CD4-positive, alpha-beta memory T cell (primary cell): Measurements from ENCODE around the gene CROCC. TPM values are rescaled to one million over a fixed set of nuclear protein-coding genes. Genes with fewer than 3 reads are reported as not detected.
A peak's percentile ranks its signal among the peaks of the same experiment; 100 is the strongest.

Source experiments
- CTCF ChIA-PET: fragments of 350-600 bp; sonication (Branson Sonifier 250); formaldehyde crosslinking; loops from one replicate; lab custom pipeline; 2021; ENCODE audit warnings: inconsistent platforms; ENCODE audit not compliant: partially characterized antibody; lab: Charles Lee
- POLR2A ChIA-PET: fragments of 350-600 bp; sonication (Branson Sonifier 250); formaldehyde crosslinking; loops from one replicate; lab custom pipeline; 2021; ENCODE audit not compliant: partially characterized antibody; lab: Charles Lee
- DNase-seq, 5 donors: peaks; one replicate each; pipeline versions ENCODE4 v3.0.0 to v3.0.0-alpha.2; 2020 to 2022; ENCODE audit warnings: mixed read lengths in 1 of 5
- H3K27ac ChIP-seq: one replicate; pipeline ENCODE4 v1.7.0; 2013; ENCODE audit warnings: low read depth, low read length
- H3K27me3 ChIP-seq: 2 replicates; pipeline ENCODE4 v1.7.0; 2013; ENCODE audit warnings: mild to moderate bottlenecking, low read length, moderate library complexity; ENCODE audit not compliant: insufficient read depth
- H3K36me3 ChIP-seq: 2 replicates; pipeline ENCODE4 v1.7.0; 2013; ENCODE audit warnings: mild to moderate bottlenecking, low read length, moderate library complexity; ENCODE audit not compliant: insufficient read depth
- H3K4me1 ChIP-seq: 2 replicates; pipeline ENCODE4 v1.7.0; 2013; ENCODE audit warnings: mild to moderate bottlenecking, low read length, moderate library complexity; ENCODE audit not compliant: insufficient read depth
- H3K4me3 ChIP-seq, 2 donors: one replicate each; pipeline ENCODE4 v1.7.0; 2013; ENCODE audit warnings: low read length in 2 of 2, mild to moderate bottlenecking in 1 of 2
- H3K9me3 ChIP-seq, 2 donors: one replicate each; pipeline ENCODE4 v1.7.0; 2013; ENCODE audit warnings: low read length in 2 of 2, control low read depth in 1 of 2; ENCODE audit not compliant: control insufficient read depth in 1 of 2
- H3K27ac Mint-ChIP-seq, 7 donors: one replicate each; pipeline ENCODE4 v1.8.0; 2020 to 2021; ENCODE audit warnings: mixed read lengths in 7 of 7, mild to moderate bottlenecking in 6 of 7, inconsistent platforms in 3 of 7, moderate library complexity in 3 of 7
- H3K27me3 Mint-ChIP-seq, 2 donors: one replicate each; pipeline ENCODE4 v1.8.0; 2020 to 2021; ENCODE audit warnings: mixed read lengths in 2 of 2
- H3K36me3 Mint-ChIP-seq, 2 donors: one replicate each; pipeline ENCODE4 v1.8.0; 2020 to 2021; ENCODE audit warnings: mixed read lengths in 2 of 2, inconsistent platforms in 1 of 2, mild to moderate bottlenecking in 1 of 2
- H3K4me1 Mint-ChIP-seq, 4 donors: one replicate each; pipeline ENCODE4 v1.8.0; 2020 to 2021; ENCODE audit warnings: mixed read lengths in 4 of 4, mild to moderate bottlenecking in 1 of 4
- H3K4me3 Mint-ChIP-seq, 8 donors: one replicate each; pipeline ENCODE4 v1.8.0; 2020 to 2021; ENCODE audit warnings: mixed read lengths in 8 of 8, mild to moderate bottlenecking in 7 of 8, moderate library complexity in 6 of 8, inconsistent platforms in 3 of 8
- H3K9me3 Mint-ChIP-seq, 8 donors: one replicate each; pipeline ENCODE4 v1.8.0; 2020 to 2021; ENCODE audit warnings: mixed read lengths in 8 of 8, mild to moderate bottlenecking in 5 of 8, inconsistent platforms in 3 of 8, moderate library complexity in 1 of 8
- intact Hi-C: fragments of 100-400 bp; cut with micrococcal nuclease; formaldehyde crosslinking; loops from one replicate; pipeline ENCODE4 v1.15.1; 2023
- polyA plus RNA-seq, 2 donors: library from polyadenylated mRNA; unstranded; fragments of 300-500 nt; fragmentation: Illumina TruSeq; gene quantifications; one replicate each; pipeline ENCODE4 v1.2.3, GENCODE V29; 2021
- total RNA-seq, 2 experiments: library from RNA; stranded (reverse); gene quantifications; one replicate each; pipeline ENCODE4 v1.2.3, GENCODE V29; 2021

The CROCC gene
- total and polyA plus RNA-seq, 4 experiments from 2014 or later, result 0.77 to 91.7 (median 46.7) TPM

GRCh38 chr1:17004466-17005364, 83.0 kb downstream of the CROCC start:
- peaks cover 1 to 4% (median 3%) of the 10 kb centered on the region in 4 donors for H3K4me1 Mint-ChIP-seq
- H3K36me3 Mint-ChIP-seq, result peaks cover 19 to 34% of the 10 kb centered on the region in 2 donors
- Histone ChIP-seq H3K4me3 (no peak overlapping the region), H3K27me3 (no peaks in the 10 kb centered on the region), H3K27ac (no peak overlapping the region), H3K9me3 (no peaks in the 10 kb centered on the region), H3K4me1 (peaks cover 7% of the 10 kb centered on the region), H3K36me3 (peaks cover 23% of the 10 kb centered on the region)
- DNase-seq, result no peak
- no peaks in the 10 kb centered on the region for H3K9me3 Mint-ChIP-seq
- no peak overlapping the region for H3K27ac Mint-ChIP-seq
- intact Hi-C loops, result no loop called here
- POLR2A ChIA-PET, result no interaction called here
- H3K4me3 Mint-ChIP-seq, result no peak overlapping the region
- CTCF ChIA-PET, result interaction anchor here (1.3 kb wide), 1 partner anchor 44 kb away, joined by 3 read pairs; no protein-coding TSS in a partner anchor
- no peaks in the 10 kb centered on the region for H3K27me3 Mint-ChIP-seq

- Histone ChIP-seq H3K4me1 (peaks cover 14% of the 10 kb centered on the region), H3K36me3 (peaks cover 23% of the 10 kb centered on the region), H3K9me3 (no peaks in the 10 kb centered on the region), H3K27me3 (no peaks in the 10 kb centered on the region), H3K27ac (no peak overlapping the region), H3K4me3 (no peak overlapping the region)
- no peak for DNase-seq
- Mint-ChIP-seq H3K4me1 (peaks cover 4 to 10% (median 6%) of the 10 kb centered on the region in 4 donors), H3K9me3 (no peaks in the 10 kb centered on the region), H3K27ac (no peak overlapping the region), H3K36me3 (peaks cover 17 to 34% of the 10 kb centered on the region in 2 donors), H3K27me3 (no peaks in the 10 kb centered on the region), H3K4me3 (no peak overlapping the region)
- intact Hi-C loops, result no loop called here
- ChIA-PET POLR2A (no interaction called here), CTCF (interaction anchor here (0.7 to 1.3 kb wide), 2 partner anchors 44 to 250 kb away, joined by 3 read pairs; no protein-coding TSS in a partner anchor)
Observed at GRCh38 chr1:17005365-17005740, 83.6 kb downstream of the CROCC start.

GRCh38 chr1:17007121-17007520, 85.4 kb downstream of the CROCC start:
- ChIA-PET CTCF (no interaction called here), POLR2A (no interaction called here)
- Mint-ChIP-seq H3K4me1 (peaks cover 10 to 21% (median 16%) of the 10 kb centered on the region in 4 donors), H3K27ac (no peak overlapping the region), H3K9me3 (no peaks in the 10 kb centered on the region), H3K36me3 (peaks cover 9 to 25% of the 10 kb centered on the region in 2 donors), H3K27me3 (no peaks in the 10 kb centered on the region), H3K4me3 (no peak overlapping the region)
- Histone ChIP-seq H3K4me1 (peaks cover 25% of the 10 kb centered on the region), H3K27ac (no peak overlapping the region), H3K27me3 (no peaks in the 10 kb centered on the region), H3K36me3 (peaks cover 17% of the 10 kb centered on the region), H3K9me3 (no peaks in the 10 kb centered on the region), H3K4me3 (no peak overlapping the region)
- intact Hi-C loops, result no loop called here
- no peak for DNase-seq

GRCh38 chr1:17008208-17008855, 86.6 kb downstream of the CROCC start:
- H3K9me3 ChIP-seq, result no peaks in the 10 kb centered on the region
- H3K27me3 ChIP-seq, result no peaks in the 10 kb centered on the region
- Mint-ChIP-seq H3K27ac (peak overlapping the region in 1 of 7 donors; percentile 36), H3K36me3 (peaks cover 9 to 20% of the 10 kb centered on the region in 2 donors), H3K9me3 (no peaks in the 10 kb centered on the region), H3K27me3 (no peaks in the 10 kb centered on the region), H3K4me1 (peaks cover 10 to 23% (median 17%) of the 10 kb centered on the region in 4 donors), H3K4me3 (no peak overlapping the region)
- ChIA-PET POLR2A (interaction anchor here (0.7 kb wide), 1 partner anchor 23 kb away, joined by 4 read pairs; no protein-coding TSS in a partner anchor), CTCF (no interaction called here)
- peaks cover 27% of the 10 kb centered on the region for H3K4me1 ChIP-seq
- H3K36me3 ChIP-seq, result peaks cover 12% of the 10 kb centered on the region
- no peak overlapping the region for H3K4me3 ChIP-seq
- intact Hi-C loops, result no loop called here
- no peak for DNase-seq
- no peak overlapping the region for H3K27ac ChIP-seq

DNA sequence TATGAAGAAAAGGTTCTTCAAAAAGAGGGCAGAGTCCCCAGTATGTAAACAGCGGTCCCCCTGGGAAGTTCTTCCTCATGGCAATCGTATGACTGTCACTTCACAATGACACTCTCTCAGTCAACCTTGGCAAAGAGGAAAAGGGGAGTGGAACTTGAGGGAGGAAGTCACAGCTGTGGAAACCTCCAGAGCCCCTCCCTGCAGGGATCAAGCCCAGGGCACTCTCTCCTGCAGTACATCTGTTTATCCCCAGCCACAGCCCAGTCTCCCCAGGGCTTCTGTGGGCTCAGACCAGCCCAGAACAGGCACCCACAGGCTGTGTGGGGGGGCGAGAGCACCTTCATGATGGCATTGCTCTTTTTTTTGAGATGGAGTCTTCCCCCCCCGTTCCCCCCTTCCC, 88.0 kb downstream of the CROCC start:
- H3K4me1 ChIP-seq, result peaks cover 27% of the 10 kb centered on the region
- peaks cover 10 to 23% (median 17%) of the 10 kb centered on the region in 4 donors for H3K4me1 Mint-ChIP-seq

GRCh38 chr1:17011092-17011438, 89.3 kb downstream of the CROCC start:
- Histone ChIP-seq H3K27ac (peak overlapping the region; percentile 73), H3K4me3 (peak overlapping the region; percentile 84 to 87), H3K4me1 (peaks cover 27% of the 10 kb centered on the region), H3K36me3 (no peaks in the 10 kb centered on the region), H3K9me3 (no peaks in the 10 kb centered on the region), H3K27me3 (no peaks in the 10 kb centered on the region)
- DNase-seq, result no peak
- Mint-ChIP-seq H3K27me3 (no peaks in the 10 kb centered on the region), H3K9me3 (no peaks in the 10 kb centered on the region), H3K4me1 (peaks cover 10 to 23% (median 17%) of the 10 kb centered on the region in 4 donors), H3K36me3 (peaks cover 0 to 10% of the 10 kb centered on the region in 2 donors), H3K4me3 (peak overlapping the region; percentile 85 to 90 (median 88)), H3K27ac (peak overlapping the region; percentile 47 to 87 (median 84))
- intact Hi-C loops, result loop anchor here (5.0 kb wide), 1 partner anchor 49 kb away; no protein-coding TSS in a partner anchor
- ChIA-PET POLR2A (interaction anchor here (1.6 kb wide), 1 partner anchor 107 kb away, joined by 7 read pairs; no protein-coding TSS in a partner anchor), CTCF (interaction anchor here (1.4 kb wide), 1 partner anchor 11 kb away, joined by 3 read pairs; no protein-coding TSS in a partner anchor)

More for the DNA sequence above, 88.0 kb downstream of the CROCC start:
- H3K4me3 ChIP-seq, result no peak overlapping the region
- no peak for DNase-seq
- no peaks in the 10 kb centered on the region for H3K27me3 ChIP-seq
- H3K27ac ChIP-seq, result no peak overlapping the region
- ChIA-PET CTCF (interaction anchor here (0.8 to 1.4 kb wide), 3 partner anchors 13 to 49 kb away, joined by 3 to 4 read pairs (median 3); no protein-coding TSS in a partner anchor), POLR2A (interaction anchor here (1.6 kb wide), 1 partner anchor 105 kb away, joined by 7 read pairs; no protein-coding TSS in a partner anchor)
- peaks cover 2% of the 10 kb centered on the region for H3K36me3 ChIP-seq
- no peak overlapping the region for H3K27ac Mint-ChIP-seq
- H3K4me3 Mint-ChIP-seq, result peak overlapping the region in 5 of 8 donors; percentile 21 to 58 (median 46)
- no peaks in the 10 kb centered on the region for H3K27me3 Mint-ChIP-seq
- H3K36me3 Mint-ChIP-seq, result peaks cover 0 to 10% of the 10 kb centered on the region in 2 donors
- no peaks in the 10 kb centered on the region for H3K9me3 ChIP-seq
- no peaks in the 10 kb centered on the region for H3K9me3 Mint-ChIP-seq
- intact Hi-C loops, result loop anchor here (5.0 kb wide), 1 partner anchor 47 kb away; no protein-coding TSS in a partner anchor
